Adrenal gland (tissue), 12 donors: Measurements from ENCODE around the gene NXPE3. TPM values are rescaled to one million over a fixed set of nuclear protein-coding genes. Genes with fewer than 3 reads are reported as not detected.
A peak's percentile ranks its signal among the peaks of the same experiment; 100 is the strongest.
"Not testable (repeated sequence)": the region's sequence is repeated elsewhere in the genome, so short reads cannot be mapped to it uniquely, and the experiment has no call there.

Experiments used
- DNase-seq, 7 donors: peaks; one replicate each; pipeline ENCODE4 v3.0.0-alpha.2; 2019 to 2020
- H3K27ac ChIP-seq, 5 donors: fragments of 200-600 bp; sonication (generic) in 4 of 5; 1 replicate in 3 of 5; 2 replicates in 2 of 5; pipeline versions ENCODE4 v1.5.1 to v1.8.0; 2016 to 2020; ENCODE audit warnings: mild to moderate bottlenecking in 1 of 5
- H3K27me3 ChIP-seq: fragments of 200-600 bp; 2 replicates; pipeline ENCODE4 v1.8.0; 2021
- H3K36me3 ChIP-seq, 2 donors: fragments of 200-600 bp; replicated peaks in 1 of 2; 1 replicate in 1 of 2; 2 replicates in 1 of 2; pipeline versions ENCODE4 v1.5.1 to v1.8.0; 2018 to 2022
- H3K4me1 ChIP-seq, 2 donors: fragments of 200-600 bp; replicated peaks in 1 of 2; 1 replicate in 1 of 2; 2 replicates in 1 of 2; pipeline versions ENCODE4 v1.5.1 to v1.8.0; 2018 to 2021
- H3K4me3 ChIP-seq, 4 donors: fragments of 200-600 bp; sonication (generic) in 3 of 4; one replicate each; pipeline ENCODE4 v1.5.1; 2016 to 2018
- H3K9me3 ChIP-seq, 3 donors: fragments of 200-600 bp; sonication (generic) in 1 of 3; replicated peaks in 1 of 3; 1 replicate in 2 of 3; 2 replicates in 1 of 3; pipeline versions ENCODE4 v1.5.1 to v1.8.0; 2016 to 2021
- CTCF ChIP-seq, 6 experiments: fragments of 450-650 bp in 4 of 6; fragments of 200-600 bp in 2 of 6; sonication (generic) in 1 of 6; IDR thresholded peaks; 1 replicate in 5 of 6; 2 replicates in 1 of 6; pipeline versions ENCODE4 v1.5.1 to v1.8.0; 2016 to 2021; ENCODE audit warnings: antibody characterized with exemption in 6 of 6, mild to moderate bottlenecking in 2 of 6, moderate library complexity in 1 of 6
- POLR2A ChIP-seq, 2 donors: fragments of 450-650 bp; IDR thresholded peaks; one replicate each; pipeline ENCODE4 v1.6.1; 2017; ENCODE audit warnings: antibody characterized with exemption in 2 of 2, mild to moderate bottlenecking in 2 of 2, moderate library complexity in 1 of 2
- WGBS, 4 donors: extraction: QIAGEN DNeasy Blood & Tissue Kit in 2 of 4; methylation state at CpG; one replicate each; pipeline versions ENCODE4 v1.1.5 to v1.1.7; 2013 to 2017; 5-methylcytosine and 5-hydroxymethylcytosine counted together
- intact Hi-C, 2 donors: fragments of 100-400 bp; cut with DNase I; formaldehyde crosslinking; loops; one replicate each; pipeline versions ENCODE4 v1.14.1 to v1.15.0; 2022 to 2023
- polyA plus RNA-seq, 3 donors: library from polyadenylated mRNA; stranded (reverse); fragments of 200-250 nt in 2 of 3; fragments of 350-450 nt in 1 of 3; fragmentation: Illumina TruSeq in 1 of 3; extraction: RNeasy Lipid Tissue Mini Kit (QIAGEN cat#74804) in 1 of 3; gene quantifications; one replicate each; pipeline ENCODE4 v1.2.3, GENCODE V29; 2013 to 2014
- total RNA-seq, 9 donors: library from RNA; depleted of rRNA in 4 of 9; stranded (reverse); fragments of >200 nt in 4 of 9; fragments of 120-200 nt in 1 of 9; fragmentation: NEBNext Ultra II Directional in 1 of 9; extraction: Animal tissue kit (Norgen Biotek cat#: 25700) in 1 of 9; gene quantifications; one replicate each; pipeline versions ENCODE4 v1.1.0 to v1.2.4, GENCODE V29; 2013 to 2023
- donor health status: healthy with polysubstance abuse.
- donor health status: Bipolar disorder and iron deficiency.
- donor health status: DM: yes; HTN: yes; CAD: no.
- donor health status: DM: no; HTN: no; CAD: no.
- donor health status: DM: no; HTN: no; CAD: no.
- donor health status: DM: yes; HTN: yes; CAD: no.

Gene NXPE3
- total and polyA plus RNA-seq, 12 donors, result 2.7 to 25.2 (median 7.8) TPM

GRCh38 chr3:101758224-101758623, 20.8 kb upstream of the NXPE3 start:
- H3K36me3 ChIP-seq, result peaks cover 0 to 20% of the 10 kb centered on the region in 2 donors
- DNase-seq, result no peak
- WGBS, 4 donors, result 84 to 98% (median 90%) methylated on average over 6 of the region's 6 CpGs
- H3K27ac ChIP-seq, result no peak overlapping the region
- H3K4me1 ChIP-seq, result no peaks in the 10 kb centered on the region
- intact Hi-C loops, result no loop called here
- no peaks in the 10 kb centered on the region for H3K9me3 ChIP-seq
- no peak overlapping the region for H3K4me3 ChIP-seq
- H3K27me3 ChIP-seq, result no peaks in the 10 kb centered on the region
- no peak for TF ChIP-seq CTCF (IDR thresholded peaks at IDR 0.05)
- TF ChIP-seq POLR2A (IDR thresholded peaks at IDR 0.05), result no peak

GRCh38 chr3:101762041-101762646, 16.9 kb upstream of the NXPE3 start:
- Histone ChIP-seq H3K9me3 (no peaks in the 10 kb centered on the region), H3K4me3 (no peak overlapping the region), H3K4me1 (no peaks in the 10 kb centered on the region), H3K36me3 (peaks cover 0 to 6% of the 10 kb centered on the region in 2 donors), H3K27me3 (no peaks in the 10 kb centered on the region), H3K27ac (no peak overlapping the region)
- TF ChIP-seq POLR2A (IDR thresholded peaks at IDR 0.05), result no peak
- no peak for TF ChIP-seq CTCF (IDR thresholded peaks at IDR 0.05)
- WGBS, 4 donors, result 83 to 88% (median 85%) methylated on average over 3 of the region's 3 CpGs
- intact Hi-C loops, result no loop called here
- DNase-seq, result no peak

GRCh38 chr3:101777745-101778281, 1.2 kb upstream of the NXPE3 start:
- H3K27ac ChIP-seq, H3K36me3 ChIP-seq, DNase-seq, H3K4me1 ChIP-seq, H3K4me3 ChIP-seq, H3K9me3 ChIP-seq, intact Hi-C loops, H3K27me3 ChIP-seq: not testable (repeated sequence)
- 82 to 95% (median 90%) methylated on average over 6 of the region's 6 CpGs for WGBS, 4 donors

GRCh38 chr3:101778385-101779046, 495 bp upstream of the NXPE3 start:
- no peak for DNase-seq
- peaks cover 0 to 6% of the 10 kb centered on the region in 2 donors for H3K36me3 ChIP-seq
- no peaks in the 10 kb centered on the region for H3K9me3 ChIP-seq
- TF ChIP-seq POLR2A (IDR thresholded peaks at IDR 0.05), result no peak
- TF ChIP-seq CTCF (IDR thresholded peaks at IDR 0.05), result no peak
- H3K4me3 ChIP-seq, result peak overlapping the region in 3 of 4 donors; percentile 29 to 81 (median 76)
- no peaks in the 10 kb centered on the region for H3K27me3 ChIP-seq
- intact Hi-C loops, result no loop called here
- peak overlapping the region; percentile 34 to 91 (median 72) for H3K27ac ChIP-seq
- H3K4me1 ChIP-seq, result peaks cover 4% of the 10 kb centered on the region in 2 donors
- WGBS, 4 donors, result 22 to 44% (median 27%) methylated on average over 13 to 21 of the region's 21 CpGs
